SKM-1 treated with dmso at 0.1 percent for 144 hours (cell line): ENCODE measurements around the gene UROC1.
"Not testable (repeated sequence)": the region's sequence is repeated elsewhere in the genome, so short reads cannot be mapped to it uniquely, and the experiment has no call there.

Source experiments
- DNase-seq: peaks from one replicate; lab custom pipeline; 2025; ENCODE audit not compliant: unreplicated experiment; lab: John Stamatoyannopoulos, UW

Gene UROC1

GRCh38 chr3:126547721-126548120 lies 30.1 kb upstream of the UROC1 start:
- DNase-seq = no peak

GRCh38 chr3:126546549-126547239 lies 29.1 kb upstream of the UROC1 start:
- no peak for DNase-seq

- DNase-seq = no peak
Measured at GRCh38 chr3:126546013-126546412, 28.4 kb upstream of the UROC1 start.

- no peak for DNase-seq
Measured at GRCh38 chr3:126545544-126545943, 28.0 kb upstream of the UROC1 start.

- no peak for DNase-seq
Measured at GRCh38 chr3:126544596-126545281, 27.2 kb upstream of the UROC1 start.

GRCh38 chr3:126543457-126544061 lies 26.0 kb upstream of the UROC1 start:
- DNase-seq = no peak

GRCh38 chr3:126542340-126543241 lies 25.0 kb upstream of the UROC1 start:
- DNase-seq = no peak

- DNase-seq = no peak
Measured at GRCh38 chr3:126541628-126542339, 24.2 kb upstream of the UROC1 start.

- DNase-seq = no peak
Measured at GRCh38 chr3:126540951-126541627, 23.5 kb upstream of the UROC1 start.

- DNase-seq = peak; percentile 63
Measured at GRCh38 chr3:126540342-126540849, 22.8 kb upstream of the UROC1 start.

GRCh38 chr3:126539558-126540250 lies 22.1 kb upstream of the UROC1 start:
- DNase-seq = no peak

- no peak for DNase-seq
Measured at GRCh38 chr3:126538966-126539365, 21.4 kb upstream of the UROC1 start.

- no peak for DNase-seq
Measured at GRCh38 chr3:126538316-126538715, 20.7 kb upstream of the UROC1 start.

- no peak for DNase-seq
Measured at GRCh38 chr3:126537730-126538281, 20.2 kb upstream of the UROC1 start.

GRCh38 chr3:126537116-126537729 lies 19.6 kb upstream of the UROC1 start:
- no peak for DNase-seq

GRCh38 chr3:126536126-126536525 lies 18.6 kb upstream of the UROC1 start:
- DNase-seq = no peak

GRCh38 chr3:126535636-126536035 lies 18.1 kb upstream of the UROC1 start:
- no peak for DNase-seq

- not testable (repeated sequence) for DNase-seq
Measured at GRCh38 chr3:126534716-126535115, 17.1 kb upstream of the UROC1 start.

GRCh38 chr3:126533506-126533905 lies 15.9 kb upstream of the UROC1 start:
- DNase-seq = peak; percentile 39
